K562 (cell line): ENCODE measurements around the gene ADGRB3. TPM values are rescaled to one million over a fixed set of nuclear protein-coding genes. Genes with fewer than 3 reads are reported as not detected.

ENCODE experiments used
- ATAC-seq: fragments of 200-7000 bp; cut with Tn5 transposase; 3 replicates; pipeline ENCODE4 v1.9.1; 2020; ENCODE audit warnings: moderate library complexity
- BruUV-seq: library from RNA; stranded (reverse); fragments of 400-500 nt; replicated peaks from 2 replicates; lab custom pipeline; 2021; lab: Mats Ljungman, UMichigan
- CTCF ChIA-PET: fragments of 300-600 bp; formaldehyde crosslinking; extraction: SDS; loops from one replicate; lab custom pipeline; 2021; ENCODE audit warnings: low intra/inter-chr PET ratio; lab: Yijun Ruan, JAX
- POLR2A ChIA-PET: fragments of 300-600, 350-650 bp; sonication (Branson Sonifier 250); formaldehyde crosslinking; extraction: SDS; loops from one replicate; lab custom pipeline; 2021; ENCODE audit warnings: antibody characterized with exemption, inconsistent platforms; lab: Yijun Ruan, JAX
- DNase-seq, 4 experiments: peaks; one replicate each; pipeline versions ENCODE4 v3.0.0 to v3.0.0-alpha.2; 2011 to 2018; ENCODE audit warnings: low spot score in 3 of 4, mixed read lengths in 3 of 4; ENCODE audit errors: extremely low read depth in 1 of 4
- FAIRE-seq: peaks from 2 replicates; lab custom pipeline; 2011; peaks lifted over from hg19 to GRCh38; lab: Jason Lieb, UNC
- H2AFZ ChIP-seq: 2 replicates; pipeline ENCODE4 v1.6.0; 2011; ENCODE audit warnings: low read depth, low read length, control low read depth, inconsistent platforms
- H3K27ac ChIP-seq: fragments of 200-600 bp; 3 replicates; pipeline ENCODE4 v1.8.0; 2011; ENCODE audit warnings: low read depth, mild to moderate bottlenecking, control low read depth, inconsistent platforms, low read length, moderate library complexity, mixed read lengths; ENCODE audit errors: extremely low read depth
- H3K27me3 ChIP-seq, 2 experiments: fragments of 300-600 bp in 1 of 2; 2 replicates in 1 of 2; 3 replicates in 1 of 2; pipeline versions ENCODE4 v1.6.0 to v1.8.0; 2011; ENCODE audit warnings: inconsistent platforms in 2 of 2, low read length in 2 of 2, mild to moderate bottlenecking in 1 of 2, mixed read lengths in 1 of 2, moderate library complexity in 1 of 2; ENCODE audit not compliant: control insufficient read depth in 2 of 2, insufficient read depth in 2 of 2
- H3K36me3 ChIP-seq: fragments of 300-600 bp; 3 replicates; pipeline ENCODE4 v1.8.0; 2011; ENCODE audit warnings: mild to moderate bottlenecking, low read length, inconsistent platforms; ENCODE audit not compliant: control insufficient read depth, insufficient read depth
- H3K4me1 ChIP-seq, 2 experiments: fragments of 200-600 bp in 1 of 2; replicated peaks in 1 of 2; 2 replicates in 1 of 2; 3 replicates in 1 of 2; pipeline versions ENCODE4 v1.5.1 to v1.8.0; 2011; ENCODE audit warnings: inconsistent platforms in 2 of 2, low read length in 2 of 2, mild to moderate bottlenecking in 1 of 2, mixed read lengths in 1 of 2, moderate library complexity in 1 of 2; ENCODE audit not compliant: control insufficient read depth in 2 of 2, insufficient read depth in 2 of 2
- H3K4me2 ChIP-seq: 2 replicates; pipeline ENCODE4 v1.6.1; 2011; ENCODE audit warnings: low read length, control low read depth, inconsistent platforms, mixed read lengths; ENCODE audit not compliant: insufficient read depth
- H3K4me3 ChIP-seq: fragments of 200-600 bp; sonication (generic), shearing (Covaris generic); 2 replicates; pipeline ENCODE4 v1.5.1; 2016; ENCODE audit warnings: control low read depth, inconsistent platforms
- H3K79me2 ChIP-seq: fragments of 200-600 bp; 3 replicates; pipeline ENCODE4 v1.8.0; 2011; ENCODE audit warnings: low read length, inconsistent platforms; ENCODE audit not compliant: control insufficient read depth, insufficient read depth
- H3K9ac ChIP-seq, 2 experiments: 2 replicates each; pipeline versions ENCODE4 v1.6.0 to v1.6.1; 2011; ENCODE audit warnings: low read depth in 2 of 2, low read length in 2 of 2, control low read depth in 1 of 2, inconsistent platforms in 1 of 2, mild to moderate bottlenecking in 1 of 2, mixed read lengths in 1 of 2; ENCODE audit not compliant: insufficient read depth in 1 of 2
- H3K9me1 ChIP-seq: one replicate; pipeline ENCODE4 v1.6.0; 2011; ENCODE audit warnings: inconsistent platforms, mild to moderate bottlenecking, low read length, moderate library complexity; ENCODE audit not compliant: control insufficient read depth, insufficient read depth
- H3K9me3 ChIP-seq: replicated peaks from 2 replicates; pipeline ENCODE4 v1.5.1; 2011; ENCODE audit warnings: low read depth, low read length, inconsistent platforms; ENCODE audit not compliant: control insufficient read depth, insufficient read depth
- H4K20me1 ChIP-seq: replicated peaks from 2 replicates; pipeline ENCODE4 v1.6.1; 2011; ENCODE audit warnings: low read length, inconsistent platforms, mixed read lengths; ENCODE audit not compliant: control insufficient read depth, insufficient read depth
- CBX8 ChIP-seq: fragments of 200-600 bp; sonication (generic); IDR thresholded peaks from 2 replicates; pipeline ENCODE4 v1.6.1; 2012; ENCODE audit warnings: borderline replicate concordance, mixed run types, low read depth, mild to moderate bottlenecking, moderate library complexity, mixed read lengths, low read length, control low read depth, inconsistent platforms; ENCODE audit not compliant: poor library complexity, severe bottlenecking; ENCODE audit errors: extremely low read depth
- CEBPB ChIP-seq: fragments of 450-650 bp; IDR thresholded peaks from 2 replicates; pipeline ENCODE4 v1.6.1; 2016; ENCODE audit warnings: missing genetic modification characterization, missing compliant biosample characterization
- CEBPG ChIP-seq, 3 experiments: fragments of 200-800 bp in 1 of 3; sonication (Bioruptor generic) in 1 of 3; sonication (generic) in 1 of 3; formaldehyde crosslinking in 1 of 3; IDR thresholded peaks in 2 of 3; conservative IDR thresholded peaks in 1 of 3; 2 replicates each; pipeline versions ENCODE4 v1.6.1 to v1.8.0; 2016 to 2022; ENCODE audit warnings: missing compliant biosample characterization in 2 of 3, missing genetic modification characterization in 2 of 3, mild to moderate bottlenecking in 1 of 3, missing genetic modification reagents in 1 of 3
- WGBS: fragments of 100-300 bp; shearing (Covaris generic); methylation state at CpG from one replicate; pipeline ENCODE4 v1.1.6; 2016; ENCODE audit warnings: low coverage, mixed read lengths; ENCODE audit not compliant: insufficient coverage; ENCODE audit errors: missing lambda C conversion rate; 5-methylcytosine and 5-hydroxymethylcytosine counted together
- in situ Hi-C: fragments of 300-500 bp; cut with MboI; formaldehyde crosslinking; loops from 4 replicates; pipeline ENCODE4 v1.15.0; 2018; ENCODE audit warnings: inconsistent platforms, mixed read lengths
- intact Hi-C: fragments of 100-400 bp; cut with micrococcal nuclease; formaldehyde crosslinking; loops from 2 replicates; pipeline ENCODE4 v1.14.2; 2022
- polyA plus RNA-seq, 8 experiments: library from polyadenylated mRNA; depleted of rRNA in 4 of 8; stranded (reverse) in 5 of 8; unstranded in 3 of 8; fragments of >200 nt; fragmentation: Nextera tagmentation in 2 of 8; fragmentation: Illumina TruSeq in 1 of 8; extraction: Ambion mirVana in 2 of 8; extraction: Trizol in 1 of 8; gene quantifications; 2 replicates each; pipeline versions ENCODE4 v1.2.1 to v1.2.3, GENCODE V29; 2011 to 2014; ENCODE audit warnings: inconsistent platforms in 1 of 8, missing spikeins in 1 of 8
- total RNA-seq, 7 experiments: library from RNA; depleted of rRNA in 6 of 7; stranded (reverse); fragments of >200 nt in 6 of 7; fragmentation: Illumina TruSeq in 2 of 7; extraction: Trizol in 2 of 7; gene quantifications; 2 replicates each; pipeline versions ENCODE4 v1.2.1 to v1.2.3, GENCODE V29; 2011 to 2021; ENCODE audit warnings: low replicate concordance in 1 of 7

ADGRB3 gene
- total and polyA plus RNA-seq, 9 of the 15 experiments (the other 6 are each of a cell fraction or from before 2014, with no cell fraction given): 0.90 to 7.8 (median 2.4) TPM

DNA sequence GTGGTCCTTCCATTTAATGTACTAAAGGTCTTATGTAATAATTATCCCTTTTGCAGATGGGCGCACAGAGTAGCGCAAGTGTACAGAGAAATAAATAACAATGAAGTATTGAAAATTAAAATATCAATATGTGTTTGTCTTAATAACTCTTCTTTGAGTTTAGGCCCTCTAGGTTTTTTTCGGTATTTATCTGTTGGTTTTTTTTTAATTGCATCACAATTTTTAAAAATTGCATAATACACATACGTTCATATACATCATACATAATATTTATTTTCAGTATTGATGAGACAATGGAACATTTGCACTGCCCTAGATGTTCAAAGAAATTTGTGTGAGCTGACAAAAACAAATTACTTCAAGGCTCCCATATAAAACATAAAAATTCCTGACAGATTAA is 15.1 kb downstream of the ADGRB3 start:
- Histone ChIP-seq H3K4me3 (no peak overlapping the region), H3K9me3 (no peaks in the 10 kb centered on the region), H3K27me3 (no peaks in the 10 kb centered on the region), H3K27ac (peak overlapping the region; percentile 13; the same call in 1 of the 3 replicates), H3K9me1 (no peaks in the 10 kb centered on the region), H3K4me2 (no peak overlapping the region), H3K36me3 (no peaks in the 10 kb centered on the region), H3K9ac (no peak overlapping the region), H4K20me1 (no peaks in the 10 kb centered on the region), H3K79me2 (peaks cover 40% of the 10 kb centered on the region), H3K4me1 (peaks cover 5 to 22% of the 10 kb centered on the region in 2 experiments; a peak in 4 of 5 replicates), H2AFZ (peak overlapping the region; percentile 66; the same call in 1 of the 2 replicates)
- POLR2A ChIA-PET: interaction anchor here (0.8 kb wide), 1 partner anchor 15 kb away, joined by 4 read pairs; the partner anchor contains the start of gene ADGRB3
- FAIRE-seq: no peak
- no peak for DNase-seq
- 85% methylated on average over 4 of the region's 4 CpGs for WGBS
- no TSS peak for BruUV-seq
- CTCF ChIA-PET: no interaction called here
- no peak for ATAC-seq
- in situ Hi-C loops (loop anchor here (5.0 kb wide), 1 partner anchor 107 kb away; no protein-coding TSS in a partner anchor), intact Hi-C loops (loop anchor here (5.0 kb wide), 2 partner anchors 37 to 92 kb away; no protein-coding TSS in a partner anchor)
- TF ChIP-seq CBX8 (no peak), CEBPB (tag) (peak; percentile 85), CEBPG (CRISPR knock-in tag; IDR thresholded peaks at IDR 0.05) (no peak), CEBPG (tag; conservative IDR thresholded peaks at IDR 0.05 in 1 of 2, IDR thresholded peaks at IDR 0.05 in 1 of 2) (peak; percentile 57 to 83)
